Measurements from ENCODE around the gene ZNF827.
A peak's percentile ranks its signal among the peaks of the same experiment; 100 is the strongest.

ZNF827 gene

DNA sequence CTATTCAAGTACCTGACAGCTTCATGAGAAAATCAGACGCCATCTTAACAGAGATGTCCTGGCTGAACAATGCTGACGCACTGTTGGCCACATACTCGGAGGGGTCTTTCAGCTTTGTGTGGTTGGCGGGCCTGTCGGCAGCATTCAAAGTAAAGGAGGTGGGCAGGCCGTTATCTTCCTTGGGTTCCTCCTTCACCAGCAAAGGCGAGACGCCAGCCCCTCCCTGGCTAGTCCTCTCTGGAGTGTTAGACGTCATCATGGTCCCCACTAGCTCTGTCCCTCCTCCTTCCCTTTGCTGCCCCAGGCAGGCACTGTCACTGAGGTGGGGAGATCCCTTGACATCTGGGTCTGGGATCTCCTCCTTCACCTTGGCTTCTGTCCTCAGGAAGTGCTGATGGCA, 53.0 kb downstream of the ZNF827 start:
- no peak for DNase-seq

GRCh38 chr4:145884775-145885174, 53.8 kb downstream of the ZNF827 start:
- no peak for DNase-seq

GRCh38 chr4:145883101-145883694, 55.4 kb downstream of the ZNF827 start:
- DNase-seq = no peak

GRCh38 chr4:145882604-145883003, 56.0 kb downstream of the ZNF827 start:
- DNase-seq = no peak

- DNase-seq = no peak
These were observed 56.6 kb downstream of the ZNF827 start for GRCh38 chr4:145881989-145882388.

GRCh38 chr4:145881576-145881975, 57.0 kb downstream of the ZNF827 start:
- no peak for DNase-seq

DNA sequence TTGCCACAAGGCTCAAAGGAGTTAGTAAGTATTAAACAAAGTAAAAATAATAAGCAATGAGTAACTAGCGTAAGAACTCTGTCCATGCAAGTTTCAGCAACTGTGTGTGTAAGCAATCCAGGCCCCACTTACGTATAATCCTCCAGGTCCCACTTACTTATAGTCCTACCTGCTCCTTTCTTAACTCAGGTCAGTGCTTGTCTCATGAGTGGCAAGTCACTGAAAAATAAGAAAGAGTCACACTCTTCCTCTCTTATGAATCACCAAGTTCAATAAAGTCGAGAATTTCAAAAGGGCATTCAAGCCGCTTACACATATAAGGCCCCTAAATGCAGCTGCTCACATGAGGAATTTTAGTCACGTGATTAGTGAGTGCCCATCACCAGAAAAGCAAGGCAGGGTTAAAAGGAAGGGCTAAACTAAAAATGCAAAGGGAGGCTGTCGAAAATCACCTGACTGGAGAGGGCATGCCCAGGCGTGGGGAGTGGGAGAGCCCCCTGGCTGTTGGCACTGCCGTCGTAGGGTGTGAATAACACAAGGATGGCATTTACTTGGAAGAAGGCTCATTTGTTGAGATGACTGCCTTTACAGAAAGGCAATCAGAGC, 58.2 kb downstream of the ZNF827 start:
- no peak for DNase-seq

DNA sequence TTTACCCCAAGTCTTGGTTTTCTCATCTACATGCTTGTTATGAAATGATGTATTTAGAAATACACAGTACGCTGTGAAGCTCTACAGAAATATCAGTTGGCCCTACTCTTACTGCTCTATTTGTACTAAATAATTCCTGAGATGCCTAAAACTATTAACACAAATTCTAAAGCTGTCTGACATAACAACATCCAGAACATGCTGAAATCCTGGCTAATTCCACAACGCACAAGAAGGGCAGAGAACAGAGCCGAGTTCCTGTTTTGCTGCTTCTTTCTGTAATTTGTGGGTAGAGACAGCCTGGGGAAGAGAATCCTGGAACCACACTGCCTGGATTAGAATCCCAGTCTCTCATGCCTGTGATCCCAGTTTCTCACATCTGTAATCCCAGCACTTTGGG, 59.0 kb downstream of the ZNF827 start:
- DNase-seq = no peak

DNA sequence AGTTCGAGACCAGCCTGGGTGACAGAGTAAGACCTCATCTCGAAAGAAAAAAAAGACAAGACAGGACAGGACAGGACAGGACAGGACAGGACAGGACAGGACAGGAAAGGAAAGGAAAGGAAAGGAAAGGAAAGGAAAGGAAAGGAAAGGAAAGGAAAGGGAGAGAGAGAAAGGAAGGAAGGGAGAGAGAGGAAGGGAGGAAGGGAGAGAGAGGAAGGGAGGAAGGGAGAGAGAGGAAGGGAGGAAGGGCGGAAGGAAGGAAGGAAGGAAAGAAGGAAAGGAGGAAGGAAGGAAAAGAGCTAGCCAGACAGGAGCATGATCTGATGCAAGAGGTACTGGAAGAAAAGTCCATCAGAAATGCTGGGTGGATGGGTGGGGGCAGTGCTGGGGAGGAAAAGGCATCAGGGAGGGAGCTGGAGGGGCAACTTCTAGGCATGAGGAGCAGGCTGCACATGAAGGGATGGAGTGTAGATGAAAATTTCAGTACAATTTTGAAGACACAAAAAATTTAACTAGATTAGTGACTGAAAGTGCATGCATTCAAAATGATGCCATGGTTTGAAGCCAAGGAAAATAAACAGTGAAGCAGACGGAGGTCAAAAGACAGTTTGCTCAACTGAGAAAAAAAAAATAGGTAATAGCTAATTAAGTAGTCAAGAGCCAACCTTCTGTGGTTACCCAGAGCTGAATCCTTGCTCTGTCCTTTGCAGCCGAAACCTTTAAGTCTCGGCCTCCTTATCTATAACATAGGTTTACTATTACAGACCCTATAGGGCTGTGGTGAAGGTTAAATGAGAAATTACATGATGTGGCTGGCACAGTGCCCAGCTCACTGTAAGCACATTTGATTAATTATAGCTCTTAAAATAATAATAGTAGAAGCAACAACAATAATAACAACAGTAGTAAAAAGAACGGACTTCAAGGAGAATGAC, 59.9 kb downstream of the ZNF827 start:
- DNase-seq = no peak

- no peak for DNase-seq
These were observed 62.0 kb downstream of the ZNF827 start for GRCh38 chr4:145876531-145877180.

DNA sequence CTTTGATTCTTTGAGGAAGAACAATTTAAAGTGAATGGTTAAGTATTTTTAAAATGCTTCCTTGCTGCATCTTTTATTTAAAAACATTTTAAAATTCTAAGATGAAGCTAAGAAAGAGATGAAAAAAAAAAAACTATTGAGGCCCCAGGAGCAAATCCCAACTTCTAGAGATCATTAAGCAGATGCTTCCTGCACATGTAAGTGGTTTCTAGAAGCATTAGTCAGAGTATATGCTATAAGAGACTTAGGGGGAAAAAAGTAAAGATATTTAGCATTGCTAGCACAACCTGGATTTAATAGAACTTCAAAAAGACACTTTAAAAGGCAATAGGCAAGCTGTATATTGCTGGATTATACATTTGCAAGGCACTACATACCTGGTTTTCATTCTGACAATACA, 64.7 kb downstream of the ZNF827 start:
- DNase-seq = no peak

- no peak for DNase-seq
These were observed 67.4 kb downstream of the ZNF827 start for GRCh38 chr4:145871209-145871608.

GRCh38 chr4:145870155-145871020, 68.2 kb downstream of the ZNF827 start:
- no peak for DNase-seq

DNA sequence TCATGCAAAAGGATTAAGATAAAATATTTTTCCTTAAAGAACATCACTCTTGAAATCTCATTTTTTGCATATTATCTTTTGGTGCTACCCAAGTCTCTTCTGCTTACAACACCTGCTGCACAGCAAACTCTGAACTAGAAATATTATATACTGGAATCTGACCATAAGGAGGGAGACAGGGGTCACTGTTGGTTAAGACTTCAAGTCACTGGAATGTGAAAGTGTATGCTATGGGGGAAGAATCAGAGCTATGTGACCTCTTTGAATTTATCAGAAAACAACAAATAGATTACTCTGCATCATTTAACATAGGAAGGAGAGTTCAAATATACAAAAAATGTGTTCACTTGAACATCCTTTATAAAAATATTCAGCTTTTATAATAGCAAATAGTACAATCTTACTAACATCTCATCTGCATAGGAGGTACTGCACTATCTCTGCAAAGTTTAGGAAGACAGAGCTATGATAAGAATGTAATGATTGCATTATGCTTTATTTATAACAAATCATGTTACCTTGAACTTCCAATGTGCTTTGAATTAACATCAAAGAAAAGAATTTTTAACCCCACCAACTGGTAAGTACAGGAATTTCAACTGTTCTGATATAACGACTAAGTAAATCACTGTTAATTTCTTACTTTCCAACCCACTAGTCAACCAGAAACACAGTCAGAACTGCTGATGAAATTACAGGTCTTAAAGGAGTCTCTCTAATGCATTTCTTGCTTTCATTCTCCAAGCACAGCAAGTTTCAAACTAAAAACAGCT, 69.8 kb downstream of the ZNF827 start:
- DNase-seq = no peak

DNA sequence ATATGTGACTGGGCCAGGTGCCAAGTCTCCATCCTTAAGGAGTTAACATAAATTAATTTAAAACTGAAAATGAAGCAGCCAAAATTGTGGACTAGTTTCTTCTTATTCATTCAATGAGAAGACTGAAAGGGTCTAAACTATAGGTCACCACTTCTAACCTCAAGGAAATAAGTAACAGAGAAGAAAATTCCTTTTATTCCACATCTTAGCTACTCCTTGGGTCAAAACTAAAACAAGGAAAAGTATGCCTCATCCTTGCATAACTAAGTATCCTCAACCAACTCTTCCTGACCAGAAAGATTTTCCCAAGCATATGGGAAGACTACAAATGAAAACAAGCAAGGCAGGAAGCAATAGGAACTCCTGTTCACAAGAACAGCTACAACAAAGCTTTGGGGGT, 71.2 kb downstream of the ZNF827 start:
- DNase-seq = no peak

GRCh38 chr4:145866991-145867390, 71.6 kb downstream of the ZNF827 start:
- no peak for DNase-seq

GRCh38 chr4:145865274-145865941, 73.2 kb downstream of the ZNF827 start:
- no peak for DNase-seq

DNA sequence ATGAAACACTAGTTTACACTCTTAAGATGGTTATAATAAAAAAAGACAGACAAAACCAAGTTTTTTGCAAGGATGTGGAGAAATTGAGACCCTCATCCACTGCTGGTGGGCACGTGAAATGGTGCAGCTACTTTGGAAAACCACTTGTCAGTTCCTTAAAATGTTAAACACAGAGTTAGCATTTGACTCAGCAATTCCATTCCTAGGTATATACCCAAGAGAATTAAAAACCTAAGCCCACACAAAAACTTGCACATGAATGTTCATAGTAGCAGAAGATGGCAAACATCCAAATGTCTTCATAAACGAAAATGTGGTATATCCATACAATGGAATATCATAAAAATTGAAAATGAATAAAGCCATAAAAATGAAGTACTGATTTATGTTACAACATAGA, 75.4 kb downstream of the ZNF827 start:
- DNase-seq = no peak

GRCh38 chr4:145861336-145862318, 77.0 kb downstream of the ZNF827 start:
- DNase-seq = peak; percentile 53

- no peak for DNase-seq
These were observed 77.7 kb downstream of the ZNF827 start for GRCh38 chr4:145860897-145861296.

Data from right forelimb (tissue), 1 donor.